ENCODE measurements around the gene UTS2B. TPM values are rescaled to one million over a fixed set of nuclear protein-coding genes. Genes with fewer than 3 reads are reported as not detected.

Gene UTS2B
- total RNA-seq, 1 donor from 2014 or later: 0.70 TPM

DNA sequence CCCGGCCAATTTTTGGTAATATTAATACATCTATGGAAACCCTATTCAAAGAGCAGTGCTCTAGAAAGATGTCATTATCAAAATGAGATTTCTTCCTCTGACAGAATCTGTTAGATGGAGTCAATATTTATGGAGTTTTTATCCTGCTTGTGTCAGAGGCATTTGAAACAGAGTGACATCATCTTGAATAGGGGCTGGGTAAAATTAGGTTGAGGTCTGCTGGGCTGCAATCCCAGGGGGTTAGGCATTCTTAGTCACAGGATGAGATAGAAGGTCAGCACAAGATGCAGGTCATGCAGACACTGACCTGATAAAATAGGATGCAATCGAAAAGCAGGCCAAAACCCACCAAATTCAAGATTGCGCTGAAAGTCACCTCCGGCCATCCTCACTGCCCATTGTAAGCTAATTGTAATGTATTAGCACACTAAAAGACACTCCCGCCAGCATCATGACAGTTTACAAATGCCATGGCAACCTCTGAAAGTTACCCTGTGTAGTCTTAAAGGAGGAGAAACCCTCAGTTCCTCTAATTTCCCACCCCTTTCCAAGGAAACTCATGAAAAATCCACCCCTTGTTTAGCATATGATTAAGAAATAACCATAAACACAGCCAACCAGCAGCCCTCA lies 28.4 kb downstream of the UTS2B start:
- DNase-seq (ENCODE audit: low read depth, low spot score): no peak
- Mint-ChIP-seq H3K36me3 (ENCODE audit: low read depth) (no peaks in the 10 kb centered on the region), H3K27me3 (ENCODE audit: low read depth) (no peaks in the 10 kb centered on the region), H3K4me1 (peaks cover 18% of the 10 kb centered on the region), H3K4me3 (no peak overlapping the region), H3K27ac (ENCODE audit: unreplicated experiment) (no peak overlapping the region), H3K9me3 (no peaks in the 10 kb centered on the region)
- TF ChIP-seq, protein P1, sequence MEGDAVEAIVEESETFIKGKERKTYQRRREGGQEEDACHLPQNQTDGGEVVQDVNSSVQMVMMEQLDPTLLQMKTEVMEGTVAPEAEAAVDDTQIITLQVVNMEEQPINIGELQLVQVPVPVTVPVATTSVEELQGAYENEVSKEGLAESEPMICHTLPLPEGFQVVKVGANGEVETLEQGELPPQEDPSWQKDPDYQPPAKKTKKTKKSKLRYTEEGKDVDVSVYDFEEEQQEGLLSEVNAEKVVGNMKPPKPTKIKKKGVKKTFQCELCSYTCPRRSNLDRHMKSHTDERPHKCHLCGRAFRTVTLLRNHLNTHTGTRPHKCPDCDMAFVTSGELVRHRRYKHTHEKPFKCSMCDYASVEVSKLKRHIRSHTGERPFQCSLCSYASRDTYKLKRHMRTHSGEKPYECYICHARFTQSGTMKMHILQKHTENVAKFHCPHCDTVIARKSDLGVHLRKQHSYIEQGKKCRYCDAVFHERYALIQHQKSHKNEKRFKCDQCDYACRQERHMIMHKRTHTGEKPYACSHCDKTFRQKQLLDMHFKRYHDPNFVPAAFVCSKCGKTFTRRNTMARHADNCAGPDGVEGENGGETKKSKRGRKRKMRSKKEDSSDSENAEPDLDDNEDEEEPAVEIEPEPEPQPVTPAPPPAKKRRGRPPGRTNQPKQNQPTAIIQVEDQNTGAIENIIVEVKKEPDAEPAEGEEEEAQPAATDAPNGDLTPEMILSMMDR (conservative IDR thresholded peaks at IDR 0.05): no peak

DNA sequence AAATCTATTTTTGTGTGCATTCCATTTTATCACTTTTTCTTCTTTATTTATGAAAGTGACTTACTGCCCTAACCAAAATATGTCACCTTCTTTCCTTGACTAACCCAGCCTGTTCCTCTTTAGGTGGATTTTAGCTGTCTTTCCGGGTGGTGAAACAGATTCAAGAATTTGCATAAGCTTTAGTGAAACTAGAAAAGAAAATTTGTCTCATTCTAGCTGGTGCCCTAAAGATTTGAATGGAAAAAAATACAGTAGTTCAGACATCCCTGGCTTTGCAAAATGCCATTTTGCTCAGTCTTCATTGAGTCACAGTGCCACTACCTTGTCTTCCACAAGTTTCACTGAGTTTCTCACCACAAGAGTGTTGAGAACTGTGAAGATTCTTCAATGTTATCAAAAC lies 29.3 kb downstream of the UTS2B start:
- peaks cover 18% of the 10 kb centered on the region for H3K4me1 Mint-ChIP-seq
- no peak for DNase-seq (ENCODE audit: low read depth, low spot score)
- H3K36me3 Mint-ChIP-seq (ENCODE audit: low read depth): no peaks in the 10 kb centered on the region
- TF ChIP-seq, protein P1 (conservative IDR thresholded peaks at IDR 0.05): no peak
- no peak overlapping the region for H3K27ac Mint-ChIP-seq (ENCODE audit: unreplicated experiment)
- H3K27me3 Mint-ChIP-seq (ENCODE audit: low read depth): no peaks in the 10 kb centered on the region
- no peak overlapping the region for H3K4me3 Mint-ChIP-seq
- H3K9me3 Mint-ChIP-seq: no peaks in the 10 kb centered on the region

DNA sequence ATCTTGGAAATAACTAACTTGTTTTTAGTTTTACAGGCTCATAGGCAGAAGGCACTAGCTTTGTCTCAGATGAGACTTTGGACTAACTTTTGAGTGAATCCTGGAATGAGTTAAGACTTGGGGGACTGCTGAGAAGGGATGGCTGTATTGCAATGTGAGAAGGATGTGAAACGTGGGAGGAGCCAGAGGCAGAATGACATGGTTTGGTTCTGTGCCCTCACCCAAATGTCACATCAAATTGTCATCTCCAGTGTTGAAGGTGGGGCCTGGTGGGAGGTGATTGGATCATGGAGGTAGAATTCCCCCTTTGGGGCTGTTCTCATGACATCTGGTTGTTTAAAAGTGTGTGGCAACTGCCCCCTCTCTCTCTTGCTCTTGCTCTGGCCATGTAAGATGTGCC lies 29.9 kb downstream of the UTS2B start:
- Mint-ChIP-seq H3K27me3 (ENCODE audit: low read depth) (no peaks in the 10 kb centered on the region), H3K4me3 (no peak overlapping the region), H3K36me3 (ENCODE audit: low read depth) (no peaks in the 10 kb centered on the region), H3K9me3 (no peaks in the 10 kb centered on the region), H3K4me1 (peaks cover 18% of the 10 kb centered on the region), H3K27ac (ENCODE audit: unreplicated experiment) (no peak overlapping the region)
- no peak for DNase-seq (ENCODE audit: low read depth, low spot score)
- TF ChIP-seq, protein P1 (conservative IDR thresholded peaks at IDR 0.05): no peak

DNA sequence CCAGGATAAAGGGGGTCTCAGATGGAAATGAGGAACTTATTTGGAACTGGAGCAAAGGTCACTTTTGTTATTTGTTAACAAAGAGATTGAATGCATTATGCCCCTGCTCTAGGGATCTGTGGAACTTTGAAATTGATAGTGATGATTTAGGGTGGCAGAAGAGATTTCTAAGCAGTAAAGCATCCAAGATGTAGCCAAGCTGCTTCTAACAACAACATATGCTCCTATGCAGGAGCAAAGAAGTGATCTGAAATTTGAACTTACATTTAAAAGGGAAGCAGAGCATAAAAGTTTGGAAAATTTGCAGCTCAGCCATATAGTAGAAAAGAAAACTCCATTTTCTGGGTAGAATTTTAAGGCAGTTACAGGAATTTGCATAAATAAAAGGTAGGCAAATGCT lies 31.5 kb downstream of the UTS2B start:
- Mint-ChIP-seq H3K9me3 (no peaks in the 10 kb centered on the region), H3K27me3 (ENCODE audit: low read depth) (no peaks in the 10 kb centered on the region), H3K36me3 (ENCODE audit: low read depth) (no peaks in the 10 kb centered on the region), H3K4me1 (peaks cover 18% of the 10 kb centered on the region), H3K4me3 (no peak overlapping the region), H3K27ac (ENCODE audit: unreplicated experiment) (no peak overlapping the region)
- no peak for DNase-seq (ENCODE audit: low read depth, low spot score)
- TF ChIP-seq, protein P1 (conservative IDR thresholded peaks at IDR 0.05): no peak

DNA sequence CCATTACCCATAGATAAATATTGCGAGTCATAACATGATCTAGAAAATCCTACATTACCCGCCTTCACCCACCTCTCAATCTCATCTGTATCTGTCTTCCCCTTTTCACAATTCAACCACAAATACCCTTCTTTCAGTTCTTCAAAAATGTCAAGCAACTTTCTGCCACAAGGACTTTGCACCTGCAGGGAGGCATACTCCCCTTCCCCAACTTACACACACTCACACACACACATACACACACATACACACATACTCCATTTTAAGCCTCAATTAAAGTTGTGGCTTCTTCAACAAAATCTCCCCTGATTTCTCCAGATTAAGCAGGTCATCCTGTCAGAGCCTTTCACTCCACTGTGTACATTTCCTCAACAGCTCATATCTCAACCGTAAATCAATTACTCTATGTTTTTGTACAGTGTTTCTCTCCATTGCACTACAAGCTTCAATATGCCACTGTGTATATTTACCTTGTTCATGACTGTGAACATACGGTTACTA lies 34.2 kb downstream of the UTS2B start:
- H3K4me1 Mint-ChIP-seq: peaks cover 7% of the 10 kb centered on the region

More for the DNA sequence above, 34.2 kb downstream of the UTS2B start:
- Mint-ChIP-seq H3K27ac (ENCODE audit: unreplicated experiment) (no peak overlapping the region), H3K4me3 (no peak overlapping the region), H3K27me3 (ENCODE audit: low read depth) (no peaks in the 10 kb centered on the region), H3K9me3 (no peaks in the 10 kb centered on the region), H3K36me3 (ENCODE audit: low read depth) (no peaks in the 10 kb centered on the region)
- no peak for DNase-seq (ENCODE audit: low read depth, low spot score)
- TF ChIP-seq, protein P1 (conservative IDR thresholded peaks at IDR 0.05): no peak

All from neural crest cell (in vitro differentiated cells).